Mammary epithelial cell (primary cell): ENCODE results near the gene ITGB2.

Experiments
- CTCF ChIP-seq, 2 donors: IDR thresholded peaks in 1 of 2; conservative IDR thresholded peaks in 1 of 2; 2 replicates each; pipeline ENCODE4 v1.5.1; 2011 to 2012; ENCODE audit warnings: inconsistent platforms in 2 of 2, low read length in 2 of 2, mild to moderate bottlenecking in 2 of 2, control low read depth in 1 of 2, low read depth in 1 of 2; ENCODE audit not compliant: insufficient read depth in 1 of 2; ENCODE audit errors: extremely low read depth in 1 of 2
- EZH2 ChIP-seq: IDR thresholded peaks from 2 replicates; pipeline ENCODE4 v1.6.1; 2012; ENCODE audit warnings: low read length, inconsistent platforms, borderline replicate concordance

DNA sequence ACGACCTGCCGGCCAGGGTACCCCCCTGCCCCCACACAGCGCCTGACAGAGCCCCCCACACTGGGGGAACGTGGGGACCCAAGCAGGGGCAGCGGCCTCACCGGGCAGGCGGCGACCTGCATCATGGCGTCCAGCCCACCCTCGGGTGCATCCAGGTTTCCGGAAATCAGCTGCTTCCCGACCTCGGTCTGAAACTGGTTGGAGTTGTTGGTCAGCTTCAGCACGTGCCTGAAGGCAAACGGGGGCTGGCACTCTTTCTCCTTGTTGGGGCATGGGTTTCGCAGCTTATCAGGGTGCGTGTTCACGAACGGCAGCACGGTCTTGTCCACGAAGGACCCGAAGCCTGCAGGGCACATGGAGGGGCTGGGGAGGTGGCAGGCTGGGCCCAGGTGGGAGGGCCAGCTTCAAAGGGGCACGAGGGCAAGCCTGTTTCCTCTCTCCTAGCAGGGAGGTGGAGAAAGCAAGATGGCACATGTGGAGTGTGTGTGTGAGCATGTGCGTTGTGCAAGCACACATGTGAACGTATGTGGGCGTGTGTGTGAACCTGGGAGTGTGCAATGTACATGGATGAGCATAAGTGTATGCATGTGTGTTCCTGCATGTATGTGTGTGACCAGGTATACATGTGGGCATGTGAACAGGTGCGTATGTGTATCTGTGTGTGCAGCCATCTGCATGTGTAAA lies 19.2 kb downstream of the ITGB2 start:
- TF ChIP-seq CTCF (conservative IDR thresholded peaks at IDR 0.05 in 1 of 2, IDR thresholded peaks at IDR 0.05 in 1 of 2; ENCODE audit: extremely low read depth in 1 of 2, insufficient read depth in 1 of 2, low read depth in 1 of 2, low read length in 2 of 2) (no peak), EZH2 (no peak)
